HepG2 (cell line): ENCODE results near the gene DMAP1. TPM values are rescaled to one million over a fixed set of nuclear protein-coding genes. Genes with fewer than 3 reads are reported as not detected.

Source experiments
- JDP2 ChIP-seq: sonication (generic); formaldehyde crosslinking; IDR thresholded peaks from 2 replicates; pipeline ENCODE4 v1.8.1; 2022; ENCODE audit warnings: missing genetic modification reagents, borderline replicate concordance
- KAT8 ChIP-seq: IDR thresholded peaks from 2 replicates; pipeline ENCODE4 v1.6.1; 2016; ENCODE audit warnings: missing genetic modification reagents, missing compliant biosample characterization
- KDM3A ChIP-seq: IDR thresholded peaks from 2 replicates; pipeline ENCODE4 v1.6.1; 2018; ENCODE audit warnings: low read depth, missing compliant biosample characterization
- KLF9 ChIP-seq: IDR thresholded peaks from 2 replicates; pipeline ENCODE4 v1.6.1; 2016; ENCODE audit warnings: low read depth
- LBX2 ChIP-seq: sonication (generic); formaldehyde crosslinking; IDR thresholded peaks from 2 replicates; pipeline ENCODE4 v1.5.0; 2020; ENCODE audit warnings: missing genetic modification reagents, mild to moderate bottlenecking, borderline replicate concordance
- MXI1 ChIP-seq: IDR thresholded peaks from 3 replicates; pipeline ENCODE4 v1.6.1; 2012; ENCODE audit warnings: low read depth, low read length, inconsistent platforms, borderline replicate concordance
- NFYB ChIP-seq: sonication (generic); formaldehyde crosslinking; IDR thresholded peaks from 2 replicates; pipeline ENCODE4 v1.4.0; 2020; ENCODE audit warnings: missing genetic modification reagents
- NR2F2 ChIP-seq: IDR thresholded peaks from 2 replicates; pipeline ENCODE4 v1.6.1; 2012; ENCODE audit warnings: low read depth, inconsistent platforms, borderline replicate concordance
- PHF20 ChIP-seq: sonication (generic); formaldehyde crosslinking; IDR thresholded peaks from 2 replicates; pipeline ENCODE4 v1.5.0; 2020; ENCODE audit warnings: mild to moderate bottlenecking, missing genetic modification reagents
- SALL2 ChIP-seq: sonication (generic); formaldehyde crosslinking; IDR thresholded peaks from 2 replicates; pipeline ENCODE4 v1.8.1; 2023; ENCODE audit warnings: mild to moderate bottlenecking, missing genetic modification reagents, inconsistent platforms
- ZBTB21 ChIP-seq: sonication (generic); formaldehyde crosslinking; IDR thresholded peaks from 2 replicates; pipeline ENCODE4 v1.4.0; 2020; ENCODE audit warnings: missing genetic modification reagents
- ZNF296 ChIP-seq: sonication (generic); formaldehyde crosslinking; conservative IDR thresholded peaks from 2 replicates; pipeline ENCODE4 v1.5.0; 2020; ENCODE audit warnings: mild to moderate bottlenecking, missing genetic modification reagents
- ZNF383 ChIP-seq: sonication (generic); formaldehyde crosslinking; IDR thresholded peaks from 2 replicates; pipeline ENCODE4 v1.4.0; 2020; ENCODE audit warnings: missing genetic modification reagents, mild to moderate bottlenecking, borderline replicate concordance
- ZNF460 ChIP-seq: sonication (generic); formaldehyde crosslinking; IDR thresholded peaks from 2 replicates; pipeline ENCODE4 v1.5.1; 2020; ENCODE audit warnings: missing genetic modification reagents, mild to moderate bottlenecking, borderline replicate concordance
- ZNF510 ChIP-seq: sonication (generic); formaldehyde crosslinking; IDR thresholded peaks from 2 replicates; pipeline ENCODE4 v1.4.0; 2020; ENCODE audit warnings: low read depth, mild to moderate bottlenecking, missing genetic modification reagents
- ZSCAN21 ChIP-seq: sonication (generic); formaldehyde crosslinking; IDR thresholded peaks from 2 replicates; pipeline ENCODE4 v1.8.0; 2022; ENCODE audit warnings: mild to moderate bottlenecking, missing genetic modification reagents, moderate library complexity, borderline replicate concordance
- ZSCAN29 ChIP-seq: sonication (generic); formaldehyde crosslinking; conservative IDR thresholded peaks from 2 replicates; pipeline ENCODE4 v1.4.0; 2020; ENCODE audit warnings: mild to moderate bottlenecking, missing genetic modification reagents
- polyA plus RNA-seq, 8 experiments: library from polyadenylated mRNA; depleted of rRNA in 3 of 8; stranded (reverse) in 7 of 8; unstranded in 1 of 8; fragments of >200 nt; fragmentation: Illumina TruSeq in 4 of 8; extraction: Trizol in 4 of 8; gene quantifications; 2 replicates each; pipeline versions ENCODE4 v1.2.1 to v1.2.3, GENCODE V29; 2011 to 2016; ENCODE audit warnings: low read depth in 4 of 8, missing spikeins in 1 of 8, mixed read lengths in 1 of 8; ENCODE audit not compliant: insufficient read depth in 1 of 8
- total RNA-seq, 5 experiments: library from RNA; depleted of rRNA; stranded (reverse); fragments of >200 nt; fragmentation: Illumina TruSeq; extraction: Trizol; gene quantifications; 2 replicates each; pipeline ENCODE4 v1.2.3, GENCODE V29; 2016; ENCODE audit warnings: low read depth in 1 of 5
- TF ChIP-seq, protein P1 (sequence below): sonication (generic); formaldehyde crosslinking; IDR thresholded peaks from 2 replicates; pipeline ENCODE4 v1.4.0; 2020; ENCODE audit warnings: missing genetic modification reagents, borderline replicate concordance
- TF ChIP-seq, protein P2 (sequence below): sonication (generic); formaldehyde crosslinking; IDR thresholded peaks from 2 replicates; pipeline ENCODE4 v1.8.0; 2022; ENCODE audit warnings: mild to moderate bottlenecking, missing genetic modification reagents, moderate library complexity
- TF ChIP-seq, protein P3 (sequence below): sonication (generic); formaldehyde crosslinking; IDR thresholded peaks from 2 replicates; pipeline ENCODE4 v1.5.1; 2020; ENCODE audit warnings: mild to moderate bottlenecking, missing genetic modification reagents, borderline replicate concordance

DMAP1 gene
- total and polyA plus RNA-seq, 2 of the 13 experiments (the other 11 are each of a cell fraction or from before 2014, with no cell fraction given) = 17.6 to 32.7 TPM

DNA sequence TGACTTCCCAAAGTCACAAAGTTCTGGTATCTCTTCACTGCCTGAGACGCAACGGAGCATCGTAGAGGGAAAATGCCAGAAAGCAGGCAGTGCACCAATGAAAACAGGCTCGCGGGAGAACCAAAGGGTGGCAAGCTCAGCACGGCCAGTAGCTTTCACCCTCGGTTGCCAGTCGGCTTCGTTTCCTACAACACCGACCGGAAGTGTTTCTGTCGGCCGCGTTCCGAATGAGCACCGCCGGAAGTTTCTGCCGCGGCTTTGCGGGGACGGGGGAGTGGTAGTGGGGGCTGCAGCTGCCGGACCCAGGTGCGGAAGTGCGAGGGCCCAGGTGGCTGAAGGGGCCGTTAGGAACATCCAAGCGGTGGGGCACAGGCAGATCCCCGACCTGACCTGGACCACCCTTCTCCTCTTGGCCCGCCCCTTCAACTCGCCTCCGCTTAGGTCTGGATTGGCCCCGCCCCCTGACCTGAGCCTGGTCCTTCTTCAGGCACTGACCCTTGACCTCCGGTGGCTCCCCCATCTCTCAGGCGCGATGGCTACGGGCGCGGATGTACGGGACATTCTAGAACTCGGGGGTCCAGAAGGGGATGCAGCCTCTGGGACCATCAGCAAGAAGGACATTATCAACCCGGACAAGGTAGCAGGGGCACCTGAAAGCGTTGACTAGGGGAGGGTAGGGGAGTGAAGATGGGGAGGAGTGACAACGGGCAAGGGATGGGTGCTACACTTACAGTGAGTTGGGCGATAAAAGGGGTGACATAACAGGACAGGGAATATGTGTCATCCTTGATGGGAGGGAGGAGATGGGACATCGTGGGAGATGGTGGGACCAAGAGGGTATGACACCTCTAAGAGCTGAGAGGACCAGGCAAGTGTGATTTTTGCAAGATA, at the start of gene DMAP1 (continued):
- TF ChIP-seq KAT8 (CRISPR knock-in tag) (peak; percentile 98), ZBTB21 (CRISPR knock-in tag) (peak; percentile 32; the same call in 1 of the 2 replicates), LBX2 (CRISPR knock-in tag) (no peak), SALL2 (CRISPR knock-in tag) (peak; percentile 98), KDM3A (peak; percentile 22; the same call in 1 of the 2 replicates), NFYB (peak; percentile 44; the same call in 1 of the 2 replicates), PHF20 (CRISPR knock-in tag) (peak; percentile 99), ZNF383 (CRISPR knock-in tag) (0 out of 2 replicates have a peak, but pooled peaks have one; percentile 74), ZNF510 (peak; percentile 61), JDP2 (CRISPR knock-in tag) (no peak), MXI1 (peak; percentile 75; the same call in 1 of the 3 replicates), ZSCAN29 (CRISPR knock-in tag) (peak; percentile 67), ZSCAN21 (no peak), KLF9 (CRISPR knock-in tag) (peak; percentile 67; the same call in 1 of the 2 replicates), ZNF460 (CRISPR knock-in tag) (no peak), ZNF296 (0 out of 2 replicates have a peak, but pooled peaks have one; percentile 52), NR2F2 (peak; percentile 67; the same call in 1 of the 2 replicates)
- TF ChIP-seq, protein P1, sequence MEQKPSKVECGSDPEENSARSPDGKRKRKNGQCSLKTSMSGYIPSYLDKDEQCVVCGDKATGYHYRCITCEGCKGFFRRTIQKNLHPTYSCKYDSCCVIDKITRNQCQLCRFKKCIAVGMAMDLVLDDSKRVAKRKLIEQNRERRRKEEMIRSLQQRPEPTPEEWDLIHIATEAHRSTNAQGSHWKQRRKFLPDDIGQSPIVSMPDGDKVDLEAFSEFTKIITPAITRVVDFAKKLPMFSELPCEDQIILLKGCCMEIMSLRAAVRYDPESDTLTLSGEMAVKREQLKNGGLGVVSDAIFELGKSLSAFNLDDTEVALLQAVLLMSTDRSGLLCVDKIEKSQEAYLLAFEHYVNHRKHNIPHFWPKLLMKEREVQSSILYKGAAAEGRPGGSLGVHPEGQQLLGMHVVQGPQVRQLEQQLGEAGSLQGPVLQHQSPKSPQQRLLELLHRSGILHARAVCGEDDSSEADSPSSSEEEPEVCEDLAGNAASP = peak; percentile 81; the same call in 1 of the 2 replicates
- TF ChIP-seq, protein P2, sequence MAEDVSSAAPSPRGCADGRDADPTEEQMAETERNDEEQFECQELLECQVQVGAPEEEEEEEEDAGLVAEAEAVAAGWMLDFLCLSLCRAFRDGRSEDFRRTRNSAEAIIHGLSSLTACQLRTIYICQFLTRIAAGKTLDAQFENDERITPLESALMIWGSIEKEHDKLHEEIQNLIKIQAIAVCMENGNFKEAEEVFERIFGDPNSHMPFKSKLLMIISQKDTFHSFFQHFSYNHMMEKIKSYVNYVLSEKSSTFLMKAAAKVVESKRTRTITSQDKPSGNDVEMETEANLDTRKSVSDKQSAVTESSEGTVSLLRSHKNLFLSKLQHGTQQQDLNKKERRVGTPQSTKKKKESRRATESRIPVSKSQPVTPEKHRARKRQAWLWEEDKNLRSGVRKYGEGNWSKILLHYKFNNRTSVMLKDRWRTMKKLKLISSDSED = no peak
- TF ChIP-seq, protein P3, sequence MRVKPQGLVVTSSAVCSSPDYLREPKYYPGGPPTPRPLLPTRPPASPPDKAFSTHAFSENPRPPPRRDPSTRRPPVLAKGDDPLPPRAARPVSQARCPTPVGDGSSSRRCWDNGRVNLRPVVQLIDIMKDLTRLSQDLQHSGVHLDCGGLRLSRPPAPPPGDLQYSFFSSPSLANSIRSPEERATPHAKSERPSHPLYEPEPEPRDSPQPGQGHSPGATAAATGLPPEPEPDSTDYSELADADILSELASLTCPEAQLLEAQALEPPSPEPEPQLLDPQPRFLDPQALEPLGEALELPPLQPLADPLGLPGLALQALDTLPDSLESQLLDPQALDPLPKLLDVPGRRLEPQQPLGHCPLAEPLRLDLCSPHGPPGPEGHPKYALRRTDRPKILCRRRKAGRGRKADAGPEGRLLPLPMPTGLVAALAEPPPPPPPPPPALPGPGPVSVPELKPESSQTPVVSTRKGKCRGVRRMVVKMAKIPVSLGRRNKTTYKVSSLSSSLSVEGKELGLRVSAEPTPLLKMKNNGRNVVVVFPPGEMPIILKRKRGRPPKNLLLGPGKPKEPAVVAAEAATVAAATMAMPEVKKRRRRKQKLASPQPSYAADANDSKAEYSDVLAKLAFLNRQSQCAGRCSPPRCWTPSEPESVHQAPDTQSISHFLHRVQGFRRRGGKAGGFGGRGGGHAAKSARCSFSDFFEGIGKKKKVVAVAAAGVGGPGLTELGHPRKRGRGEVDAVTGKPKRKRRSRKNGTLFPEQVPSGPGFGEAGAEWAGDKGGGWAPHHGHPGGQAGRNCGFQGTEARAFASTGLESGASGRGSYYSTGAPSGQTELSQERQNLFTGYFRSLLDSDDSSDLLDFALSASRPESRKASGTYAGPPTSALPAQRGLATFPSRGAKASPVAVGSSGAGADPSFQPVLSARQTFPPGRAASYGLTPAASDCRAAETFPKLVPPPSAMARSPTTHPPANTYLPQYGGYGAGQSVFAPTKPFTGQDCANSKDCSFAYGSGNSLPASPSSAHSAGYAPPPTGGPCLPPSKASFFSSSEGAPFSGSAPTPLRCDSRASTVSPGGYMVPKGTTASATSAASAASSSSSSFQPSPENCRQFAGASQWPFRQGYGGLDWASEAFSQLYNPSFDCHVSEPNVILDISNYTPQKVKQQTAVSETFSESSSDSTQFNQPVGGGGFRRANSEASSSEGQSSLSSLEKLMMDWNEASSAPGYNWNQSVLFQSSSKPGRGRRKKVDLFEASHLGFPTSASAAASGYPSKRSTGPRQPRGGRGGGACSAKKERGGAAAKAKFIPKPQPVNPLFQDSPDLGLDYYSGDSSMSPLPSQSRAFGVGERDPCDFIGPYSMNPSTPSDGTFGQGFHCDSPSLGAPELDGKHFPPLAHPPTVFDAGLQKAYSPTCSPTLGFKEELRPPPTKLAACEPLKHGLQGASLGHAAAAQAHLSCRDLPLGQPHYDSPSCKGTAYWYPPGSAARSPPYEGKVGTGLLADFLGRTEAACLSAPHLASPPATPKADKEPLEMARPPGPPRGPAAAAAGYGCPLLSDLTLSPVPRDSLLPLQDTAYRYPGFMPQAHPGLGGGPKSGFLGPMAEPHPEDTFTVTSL (CRISPR knock-in tag) = no peak; the same call in 1 of the 2 replicates
